Neural cell (in vitro differentiated cells): ENCODE results near the gene GCNT1. TPM values are rescaled to one million over a fixed set of nuclear protein-coding genes. Genes with fewer than 3 reads are reported as not detected.

Experiments
- H2AFZ ChIP-seq: fragments of 200-600, 300-800 bp; sonication (generic), shearing (Covaris generic); 2 replicates; pipeline ENCODE4 v1.6.0; 2014; ENCODE audit warnings: low read depth, mild to moderate bottlenecking, antibody characterized with exemption, low read length, moderate library complexity
- H3F3A ChIP-seq: fragments of 200-600 bp; shearing (Covaris generic); 2 replicates; pipeline ENCODE4 v1.6.1; 2016; ENCODE audit warnings: mild to moderate bottlenecking, moderate library complexity, mixed read lengths, antibody characterized with exemption, low read length; ENCODE audit not compliant: insufficient read depth, poor library complexity, severe bottlenecking
- H3K27ac ChIP-seq: fragments of 200-600, 300-800 bp; sonication (generic), shearing (Covaris generic); 2 replicates; pipeline ENCODE4 v1.5.1; 2014; ENCODE audit warnings: mild to moderate bottlenecking, low read length, moderate library complexity
- H3K27me3 ChIP-seq: fragments of 300-800, 200-600 bp; sonication (generic), shearing (Covaris generic); 2 replicates; pipeline ENCODE4 v1.6.0; 2014; ENCODE audit warnings: mild to moderate bottlenecking, low read depth, low read length, moderate library complexity; ENCODE audit not compliant: insufficient read depth
- H3K36me3 ChIP-seq: fragments of 300-800, 200-600 bp; sonication (generic), shearing (Covaris generic); 2 replicates; pipeline ENCODE4 v1.5.1; 2014; ENCODE audit warnings: mild to moderate bottlenecking, antibody characterized with exemption, low read length, moderate library complexity; ENCODE audit not compliant: insufficient read depth
- H3K4me2 ChIP-seq: fragments of 300-800, 200-600 bp; sonication (generic), shearing (Covaris generic); 2 replicates; pipeline ENCODE4 v1.6.0; 2014; ENCODE audit warnings: mild to moderate bottlenecking, low read length
- H3K4me3 ChIP-seq: fragments of 300-800, 200-600 bp; sonication (generic), shearing (Covaris generic); 2 replicates; pipeline ENCODE4 v1.5.1; 2014; ENCODE audit warnings: mild to moderate bottlenecking, low read length, moderate library complexity
- H3K79me2 ChIP-seq: fragments of 200-600 bp; shearing (Covaris generic); replicated peaks from 2 replicates; pipeline ENCODE4 v1.6.0; 2014; ENCODE audit warnings: mild to moderate bottlenecking, low read length, moderate library complexity; ENCODE audit not compliant: insufficient read depth
- H3K9ac ChIP-seq: fragments of 300-800, 200-600 bp; sonication (generic), shearing (Covaris generic); 2 replicates; pipeline ENCODE4 v1.6.1; 2016; ENCODE audit warnings: mild to moderate bottlenecking, low read length, mixed read lengths
- H3K9me2 ChIP-seq: fragments of 200-600 bp; shearing (Covaris generic); 2 replicates; pipeline ENCODE4 v1.6.1; 2016; ENCODE audit warnings: mild to moderate bottlenecking, low read length, mixed read lengths; ENCODE audit not compliant: insufficient read depth
- H3K9me3 ChIP-seq: fragments of 200-600, 300-800 bp; sonication (generic), shearing (Covaris generic); 2 replicates; pipeline ENCODE4 v1.6.1; 2016; ENCODE audit warnings: mild to moderate bottlenecking, mixed run types, low read length, moderate library complexity, mixed read lengths
- H4K20me1 ChIP-seq: fragments of 200-600 bp; shearing (Covaris generic); 2 replicates; pipeline ENCODE4 v1.6.1; 2016; ENCODE audit warnings: mild to moderate bottlenecking, mixed run types; ENCODE audit not compliant: insufficient read depth
- EP300 ChIP-seq: fragments of 450-650 bp; conservative IDR thresholded peaks from 2 replicates; pipeline ENCODE4 v1.6.1; 2014; ENCODE audit warnings: antibody characterized with exemption, mild to moderate bottlenecking, moderate library complexity; ENCODE audit not compliant: poor library complexity, severe bottlenecking
- EZH2 ChIP-seq: fragments of 200-600, 300-800 bp; shearing (Covaris generic), sonication (generic); IDR thresholded peaks from 2 replicates; pipeline ENCODE4 v1.6.1; 2014; ENCODE audit warnings: antibody characterized with exemption, low read length, borderline replicate concordance, mild to moderate bottlenecking; ENCODE audit not compliant: insufficient read depth, poor library complexity, severe bottlenecking
- MXI1 ChIP-seq: fragments of 450-650 bp; conservative IDR thresholded peaks from 2 replicates; pipeline ENCODE4 v1.6.1; 2014; ENCODE audit warnings: antibody characterized with exemption, mild to moderate bottlenecking; ENCODE audit not compliant: poor library complexity, severe bottlenecking
- POLR2AphosphoS5 ChIP-seq: IDR thresholded peaks from 2 replicates; pipeline ENCODE4 v1.6.1; 2012
- RAD21 ChIP-seq: fragments of 450-650 bp; conservative IDR thresholded peaks from 2 replicates; pipeline ENCODE4 v1.6.1; 2014; ENCODE audit warnings: antibody characterized with exemption, mild to moderate bottlenecking, moderate library complexity
- SMC3 ChIP-seq: fragments of 450-650 bp; conservative IDR thresholded peaks from 2 replicates; pipeline ENCODE4 v1.6.1; 2014; ENCODE audit warnings: antibody characterized with exemption, mild to moderate bottlenecking, moderate library complexity; ENCODE audit not compliant: poor library complexity
- TAF1 ChIP-seq: IDR thresholded peaks from 2 replicates; pipeline ENCODE4 v1.6.1; 2012; ENCODE audit warnings: low read depth
- polyA plus RNA-seq: library from polyadenylated mRNA; depleted of rRNA; stranded (reverse); fragments of >200 nt; gene quantifications from 2 replicates; pipeline ENCODE4 v1.2.3, GENCODE V29; 2014
- TF ChIP-seq, protein P1 (sequence below): fragments of 450-650 bp; IDR thresholded peaks from 2 replicates; pipeline ENCODE4 v1.5.1; 2014; ENCODE audit warnings: antibody characterized with exemption, mild to moderate bottlenecking, moderate library complexity; ENCODE audit not compliant: poor library complexity, severe bottlenecking
- TF ChIP-seq, protein P2 (sequence below): IDR thresholded peaks from 2 replicates; pipeline ENCODE4 v1.6.1; 2012; ENCODE audit warnings: borderline replicate concordance

The GCNT1 gene
- polyA plus RNA-seq, 1 donor from 2014 or later = 0.22 TPM

DNA sequence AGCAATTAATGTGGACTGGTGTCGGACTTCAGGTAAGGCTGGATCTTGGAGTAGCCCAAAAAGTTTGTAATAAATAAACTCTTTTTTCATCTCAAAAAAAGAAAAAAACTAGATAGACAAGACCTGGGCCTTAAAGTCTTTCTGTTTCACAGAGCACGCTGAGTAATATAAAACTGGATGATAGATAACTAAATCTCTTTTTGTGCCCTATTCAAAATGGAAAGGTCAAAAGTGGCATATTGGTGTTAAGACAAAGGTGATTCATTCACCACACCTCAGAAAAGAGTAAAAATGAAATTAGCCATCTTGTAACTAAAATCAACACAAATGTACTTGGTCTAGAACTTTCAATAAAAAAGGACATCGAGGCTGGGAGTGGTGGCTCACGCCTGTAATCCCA, 34.5 kb upstream of the GCNT1 start:
- Histone ChIP-seq H4K20me1 (no peaks in the 10 kb centered on the region), H3K27ac (no peak overlapping the region), H3K27me3 (no peaks in the 10 kb centered on the region), H3K9me3 (no peaks in the 10 kb centered on the region), H2AFZ (no peak overlapping the region), H3K79me2 (no peaks in the 10 kb centered on the region), H3K4me3 (no peak overlapping the region), H3K4me2 (no peak overlapping the region), H3K36me3 (no peaks in the 10 kb centered on the region), H3K9ac (no peak overlapping the region), H3K9me2 (no peaks in the 10 kb centered on the region), H3F3A (no peaks in the 10 kb centered on the region)
- TF ChIP-seq MXI1 = no peak
- TF ChIP-seq EP300 = no peak
- TF ChIP-seq, protein P1, sequence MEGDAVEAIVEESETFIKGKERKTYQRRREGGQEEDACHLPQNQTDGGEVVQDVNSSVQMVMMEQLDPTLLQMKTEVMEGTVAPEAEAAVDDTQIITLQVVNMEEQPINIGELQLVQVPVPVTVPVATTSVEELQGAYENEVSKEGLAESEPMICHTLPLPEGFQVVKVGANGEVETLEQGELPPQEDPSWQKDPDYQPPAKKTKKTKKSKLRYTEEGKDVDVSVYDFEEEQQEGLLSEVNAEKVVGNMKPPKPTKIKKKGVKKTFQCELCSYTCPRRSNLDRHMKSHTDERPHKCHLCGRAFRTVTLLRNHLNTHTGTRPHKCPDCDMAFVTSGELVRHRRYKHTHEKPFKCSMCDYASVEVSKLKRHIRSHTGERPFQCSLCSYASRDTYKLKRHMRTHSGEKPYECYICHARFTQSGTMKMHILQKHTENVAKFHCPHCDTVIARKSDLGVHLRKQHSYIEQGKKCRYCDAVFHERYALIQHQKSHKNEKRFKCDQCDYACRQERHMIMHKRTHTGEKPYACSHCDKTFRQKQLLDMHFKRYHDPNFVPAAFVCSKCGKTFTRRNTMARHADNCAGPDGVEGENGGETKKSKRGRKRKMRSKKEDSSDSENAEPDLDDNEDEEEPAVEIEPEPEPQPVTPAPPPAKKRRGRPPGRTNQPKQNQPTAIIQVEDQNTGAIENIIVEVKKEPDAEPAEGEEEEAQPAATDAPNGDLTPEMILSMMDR = no peak
- no peak for TF ChIP-seq SMC3
- no peak for TF ChIP-seq RAD21
- TF ChIP-seq POLR2AphosphoS5 = no peak
- TF ChIP-seq EZH2 = no peak
- TF ChIP-seq, protein P2, sequence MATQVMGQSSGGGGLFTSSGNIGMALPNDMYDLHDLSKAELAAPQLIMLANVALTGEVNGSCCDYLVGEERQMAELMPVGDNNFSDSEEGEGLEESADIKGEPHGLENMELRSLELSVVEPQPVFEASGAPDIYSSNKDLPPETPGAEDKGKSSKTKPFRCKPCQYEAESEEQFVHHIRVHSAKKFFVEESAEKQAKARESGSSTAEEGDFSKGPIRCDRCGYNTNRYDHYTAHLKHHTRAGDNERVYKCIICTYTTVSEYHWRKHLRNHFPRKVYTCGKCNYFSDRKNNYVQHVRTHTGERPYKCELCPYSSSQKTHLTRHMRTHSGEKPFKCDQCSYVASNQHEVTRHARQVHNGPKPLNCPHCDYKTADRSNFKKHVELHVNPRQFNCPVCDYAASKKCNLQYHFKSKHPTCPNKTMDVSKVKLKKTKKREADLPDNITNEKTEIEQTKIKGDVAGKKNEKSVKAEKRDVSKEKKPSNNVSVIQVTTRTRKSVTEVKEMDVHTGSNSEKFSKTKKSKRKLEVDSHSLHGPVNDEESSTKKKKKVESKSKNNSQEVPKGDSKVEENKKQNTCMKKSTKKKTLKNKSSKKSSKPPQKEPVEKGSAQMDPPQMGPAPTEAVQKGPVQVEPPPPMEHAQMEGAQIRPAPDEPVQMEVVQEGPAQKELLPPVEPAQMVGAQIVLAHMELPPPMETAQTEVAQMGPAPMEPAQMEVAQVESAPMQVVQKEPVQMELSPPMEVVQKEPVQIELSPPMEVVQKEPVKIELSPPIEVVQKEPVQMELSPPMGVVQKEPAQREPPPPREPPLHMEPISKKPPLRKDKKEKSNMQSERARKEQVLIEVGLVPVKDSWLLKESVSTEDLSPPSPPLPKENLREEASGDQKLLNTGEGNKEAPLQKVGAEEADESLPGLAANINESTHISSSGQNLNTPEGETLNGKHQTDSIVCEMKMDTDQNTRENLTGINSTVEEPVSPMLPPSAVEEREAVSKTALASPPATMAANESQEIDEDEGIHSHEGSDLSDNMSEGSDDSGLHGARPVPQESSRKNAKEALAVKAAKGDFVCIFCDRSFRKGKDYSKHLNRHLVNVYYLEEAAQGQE = no peak
- TF ChIP-seq TAF1 = no peak

DNA sequence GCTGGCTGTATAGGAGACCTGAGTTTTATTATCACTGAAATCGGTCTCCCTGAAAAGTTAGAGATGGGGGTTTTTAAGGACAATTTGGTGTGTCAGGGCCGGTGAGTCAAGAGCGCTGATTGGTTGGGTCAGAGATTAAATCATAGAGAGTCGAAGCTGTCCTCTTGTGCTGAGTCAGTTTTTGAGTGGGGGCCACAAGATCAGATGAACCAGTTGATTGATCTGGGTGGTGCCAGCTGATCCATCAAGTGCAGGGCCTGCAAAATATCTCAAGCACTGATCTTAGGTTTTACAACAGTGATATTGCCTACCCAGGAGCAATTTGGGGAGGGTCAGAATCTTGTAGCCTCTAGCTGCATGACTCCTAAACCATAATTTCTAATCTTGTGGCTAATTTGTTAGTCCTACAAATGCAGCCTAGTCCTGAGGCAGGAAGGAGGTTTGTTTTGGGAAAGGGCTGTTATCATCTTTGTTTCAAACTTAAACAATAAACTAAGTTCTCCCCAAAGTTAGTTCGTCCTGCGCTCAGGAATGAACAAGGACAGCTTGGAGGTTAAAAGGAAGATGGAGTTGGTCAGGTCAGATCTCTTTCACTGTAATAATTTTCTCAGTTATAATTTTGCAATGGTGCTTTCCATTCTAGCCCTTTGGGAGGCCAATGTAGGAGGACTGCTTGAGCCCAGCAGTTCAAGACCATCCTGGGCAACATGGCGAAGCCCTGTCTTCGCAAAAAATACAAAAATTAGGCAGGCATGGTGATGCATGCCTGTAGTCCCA, 33.1 kb upstream of the GCNT1 start:
- H3K79me2 ChIP-seq = no peaks in the 10 kb centered on the region
- TF ChIP-seq, protein P1 = no peak
- no peak for TF ChIP-seq EP300
- no peak for TF ChIP-seq POLR2AphosphoS5
- TF ChIP-seq SMC3 = no peak
- no peak for TF ChIP-seq EZH2
- no peak for TF ChIP-seq TAF1
- no peak for TF ChIP-seq RAD21
- TF ChIP-seq, protein P2 = no peak
- no peak for TF ChIP-seq MXI1
- H3K27me3 ChIP-seq = no peaks in the 10 kb centered on the region
- H3K4me3 ChIP-seq = no peak overlapping the region
- no peak overlapping the region for H2AFZ ChIP-seq
- H3K9me2 ChIP-seq = no peaks in the 10 kb centered on the region
- H3K27ac ChIP-seq = no peak overlapping the region
- H3F3A ChIP-seq = no peaks in the 10 kb centered on the region
- H3K9ac ChIP-seq = no peak overlapping the region
- H3K36me3 ChIP-seq = no peaks in the 10 kb centered on the region
- H3K4me2 ChIP-seq = no peak overlapping the region
- no peaks in the 10 kb centered on the region for H3K9me3 ChIP-seq
- no peaks in the 10 kb centered on the region for H4K20me1 ChIP-seq
